Thyroid gland (tissue), 4 donors: ENCODE data around the gene DDX51.

Experiments
- POLR2A ChIP-seq, 2 donors: fragments of 450-650 bp; IDR thresholded peaks; one replicate each; pipeline ENCODE4 v1.6.1; 2017; ENCODE audit warnings: antibody characterized with exemption in 2 of 2, mild to moderate bottlenecking in 2 of 2, moderate library complexity in 1 of 2
- TF ChIP-seq, protein P1 (sequence below), 6 experiments: fragments of 200-600 bp in 3 of 6; fragments of 450-650 bp in 3 of 6; sonication (generic) in 3 of 6; IDR thresholded peaks; one replicate each; pipeline ENCODE4 v1.5.1; 2016 to 2019; ENCODE audit warnings: antibody characterized with exemption in 6 of 6, mild to moderate bottlenecking in 2 of 6, inconsistent platforms in 1 of 6, moderate library complexity in 1 of 6

DNA sequence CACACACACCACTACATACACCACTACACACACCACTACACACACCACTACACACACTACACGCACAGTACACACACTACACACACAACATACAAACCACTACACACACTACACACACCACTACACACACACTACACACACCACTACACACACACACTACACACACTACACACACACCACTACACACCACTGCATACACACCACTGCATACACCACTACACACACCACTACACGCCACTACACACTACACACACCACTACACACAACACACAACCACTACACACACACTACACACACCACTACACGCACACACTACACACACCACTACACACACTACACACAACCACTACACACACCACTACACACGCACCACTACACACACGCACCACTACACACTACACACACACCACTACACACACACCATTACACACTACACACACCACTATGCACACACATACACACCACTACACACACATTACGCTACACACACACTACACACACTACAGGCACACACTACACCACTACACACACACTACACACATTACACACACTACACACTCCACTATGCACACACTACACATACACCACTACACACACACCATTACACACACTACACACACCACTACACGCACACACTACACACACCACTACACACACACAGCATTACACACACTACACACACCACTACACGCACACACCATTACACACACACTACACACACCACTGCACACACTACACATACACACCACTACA is 12.6 kb upstream of the DDX51 start:
- TF ChIP-seq, protein P1, sequence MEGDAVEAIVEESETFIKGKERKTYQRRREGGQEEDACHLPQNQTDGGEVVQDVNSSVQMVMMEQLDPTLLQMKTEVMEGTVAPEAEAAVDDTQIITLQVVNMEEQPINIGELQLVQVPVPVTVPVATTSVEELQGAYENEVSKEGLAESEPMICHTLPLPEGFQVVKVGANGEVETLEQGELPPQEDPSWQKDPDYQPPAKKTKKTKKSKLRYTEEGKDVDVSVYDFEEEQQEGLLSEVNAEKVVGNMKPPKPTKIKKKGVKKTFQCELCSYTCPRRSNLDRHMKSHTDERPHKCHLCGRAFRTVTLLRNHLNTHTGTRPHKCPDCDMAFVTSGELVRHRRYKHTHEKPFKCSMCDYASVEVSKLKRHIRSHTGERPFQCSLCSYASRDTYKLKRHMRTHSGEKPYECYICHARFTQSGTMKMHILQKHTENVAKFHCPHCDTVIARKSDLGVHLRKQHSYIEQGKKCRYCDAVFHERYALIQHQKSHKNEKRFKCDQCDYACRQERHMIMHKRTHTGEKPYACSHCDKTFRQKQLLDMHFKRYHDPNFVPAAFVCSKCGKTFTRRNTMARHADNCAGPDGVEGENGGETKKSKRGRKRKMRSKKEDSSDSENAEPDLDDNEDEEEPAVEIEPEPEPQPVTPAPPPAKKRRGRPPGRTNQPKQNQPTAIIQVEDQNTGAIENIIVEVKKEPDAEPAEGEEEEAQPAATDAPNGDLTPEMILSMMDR (IDR thresholded peaks at IDR 0.05), result no peak
- TF ChIP-seq POLR2A (IDR thresholded peaks at IDR 0.05), result no peak
